HG03460 (cell line): ENCODE data around the gene PNMT.

Experiments
- ATAC-seq: cut with Tn5 transposase; IDR thresholded peaks from one replicate; pipeline ENCODE4 v1.9.1; 2021; ENCODE audit not compliant: unreplicated experiment

The PNMT gene

GRCh38 chr17:39666601-39667261 is 1.5 kb upstream of the PNMT start:
- no peak for ATAC-seq

- no peak for ATAC-seq
Observed at GRCh38 chr17:39667262-39667944, 850 bp upstream of the PNMT start.

- no peak for ATAC-seq
Observed at GRCh38 chr17:39669897-39670735, 1.9 kb downstream of the PNMT start.

- no peak for ATAC-seq
Observed at GRCh38 chr17:39670746-39671145, 2.5 kb downstream of the PNMT start.

- no peak for ATAC-seq
Observed at GRCh38 chr17:39671651-39672521, 3.6 kb downstream of the PNMT start.

- no peak for ATAC-seq
Observed at GRCh38 chr17:39672522-39673334, 4.5 kb downstream of the PNMT start.

- ATAC-seq: no peak
Observed at GRCh38 chr17:39673335-39674081, 5.3 kb downstream of the PNMT start.

- ATAC-seq: no peak
Observed at GRCh38 chr17:39674179-39674578, 5.9 kb downstream of the PNMT start.

GRCh38 chr17:39674702-39675389 is 6.6 kb downstream of the PNMT start:
- no peak for ATAC-seq

- ATAC-seq: no peak
Observed at GRCh38 chr17:39675390-39676082, 7.3 kb downstream of the PNMT start.

GRCh38 chr17:39676198-39676819 is 8.1 kb downstream of the PNMT start:
- ATAC-seq: no peak

- no peak for ATAC-seq
Observed at GRCh38 chr17:39677072-39677471, 8.8 kb downstream of the PNMT start.

GRCh38 chr17:39677542-39678339 is 9.5 kb downstream of the PNMT start:
- ATAC-seq: no peak

- no peak for ATAC-seq
Observed at GRCh38 chr17:39678340-39679116, 10.3 kb downstream of the PNMT start.

GRCh38 chr17:39679521-39680192 is 11.4 kb downstream of the PNMT start:
- ATAC-seq: no peak
